Liver (tissue), 3 donors: ENCODE data around the gene PABPN1L.

Source experiments
- CTCF ChIP-seq: fragments of 150-350 bp; IDR thresholded peaks from 2 replicates; pipeline ENCODE4 v1.5.1; 2017; ENCODE audit warnings: improper control_type of control experiment, low read depth, low read length; ENCODE audit not compliant: missing input control
- TAF1 ChIP-seq: conservative IDR thresholded peaks from 2 replicates; pipeline ENCODE4 v1.6.1; 2016; ENCODE audit warnings: antibody characterized with exemption, mild to moderate bottlenecking
- donor health status: healthy.
- donor health status: healthy.

DNA sequence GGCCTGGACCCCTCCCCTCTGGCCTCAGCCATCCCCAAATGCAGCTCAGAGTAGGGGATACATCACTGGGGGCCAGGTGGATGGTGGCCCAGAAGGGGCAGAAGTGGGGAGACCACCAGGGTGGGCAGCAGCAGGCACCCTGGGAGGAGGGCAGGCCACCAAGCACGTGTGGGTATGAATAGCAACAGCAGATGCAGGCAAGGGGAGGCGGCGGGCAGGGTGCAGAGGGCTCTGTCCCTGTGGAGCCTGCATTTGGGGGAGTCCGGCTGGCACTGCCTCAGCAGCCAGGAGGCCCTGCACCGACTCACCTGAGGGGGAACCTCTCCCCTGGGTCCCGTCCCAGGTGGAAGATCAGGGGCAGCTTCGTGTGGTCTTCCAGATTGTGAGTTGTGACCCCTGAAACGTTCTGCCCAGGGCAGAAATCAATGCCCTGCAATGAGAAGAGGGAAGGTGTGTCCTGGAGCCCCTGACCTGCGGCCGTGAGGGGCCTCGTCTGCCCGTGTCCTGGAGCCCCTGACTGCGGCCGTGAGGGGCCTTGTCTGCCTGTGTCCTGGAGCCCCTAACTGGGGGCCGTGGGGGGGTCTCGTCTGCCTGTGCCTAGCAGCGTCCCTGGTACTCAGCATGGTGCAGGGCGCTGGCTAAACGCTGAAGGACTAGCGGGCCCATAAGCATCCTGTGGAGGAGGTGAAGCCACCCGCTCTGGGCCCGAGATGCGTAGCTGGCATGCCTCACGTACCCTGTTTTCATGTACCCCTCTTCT, 44.0 kb downstream of the PABPN1L start:
- TF ChIP-seq CTCF, result no peak
- no peak for TF ChIP-seq TAF1
